Testis (tissue), 3 donors: Measurements from ENCODE around the gene RAB40B. TPM values are rescaled to one million over a fixed set of nuclear protein-coding genes. Genes with fewer than 3 reads are reported as not detected.

ENCODE experiments used
- DNase-seq: peaks from one replicate; pipeline ENCODE4 v3.0.0-alpha.2; 2019
- H3K27ac ChIP-seq, 2 donors: fragments of 200-600 bp; sonication (generic); one replicate each; pipeline ENCODE4 v1.5.1; 2019
- H3K27me3 ChIP-seq: fragments of 200-600 bp; sonication (generic); one replicate; pipeline ENCODE4 v1.5.1; 2019
- H3K36me3 ChIP-seq: fragments of 200-600 bp; sonication (generic); one replicate; pipeline ENCODE4 v1.5.1; 2017; ENCODE audit warnings: low read depth; ENCODE audit errors: missing control alignments
- H3K4me1 ChIP-seq: fragments of 200-600 bp; sonication (generic); one replicate; pipeline ENCODE4 v1.5.1; 2019
- H3K4me3 ChIP-seq, 2 donors: fragments of 200-600 bp; sonication (generic); one replicate each; pipeline ENCODE4 v1.5.1; 2017 to 2019
- H3K9me3 ChIP-seq: fragments of 200-600 bp; sonication (generic); one replicate; pipeline ENCODE4 v1.5.1; 2017
- CTCF ChIP-seq, 3 experiments: fragments of 450-650 bp in 2 of 3; fragments of 200-600 bp in 1 of 3; sonication (generic) in 1 of 3; IDR thresholded peaks; one replicate each; pipeline ENCODE4 v1.5.1; 2016 to 2019; ENCODE audit warnings: antibody characterized with exemption in 3 of 3, mild to moderate bottlenecking in 2 of 3, moderate library complexity in 1 of 3
- POLR2A ChIP-seq: fragments of 450-650 bp; IDR thresholded peaks from one replicate; pipeline ENCODE4 v1.6.1; 2017; ENCODE audit warnings: antibody characterized with exemption, mild to moderate bottlenecking, moderate library complexity
- WGBS, 2 donors: methylation state at CpG; one replicate each; pipeline ENCODE4 v1.1.5; 2018; 5-methylcytosine and 5-hydroxymethylcytosine counted together
- intact Hi-C: fragments of 100-400 bp; cut with DNase I; formaldehyde crosslinking; loops from one replicate; pipeline ENCODE4 v1.15.1; 2023; ENCODE audit warnings: low total_unique reads
- polyA plus RNA-seq: library from polyadenylated mRNA; stranded (reverse); fragments of 350-450 nt; fragmentation: Illumina TruSeq; extraction: RNeasy Lipid Tissue Mini Kit (QIAGEN cat#74804); gene quantifications from one replicate; pipeline ENCODE4 v1.2.3, GENCODE V29; 2014; ENCODE audit warnings: low read depth, low replicate concordance; ENCODE audit not compliant: insufficient read depth
- total RNA-seq, 2 donors: library from RNA; depleted of rRNA; stranded (reverse); fragments of >200 nt; gene quantifications; one replicate each; pipeline ENCODE4 v1.2.3, GENCODE V29; 2016

RAB40B gene
- total and polyA plus RNA-seq, 3 donors from 2014 or later, result 9.4 to 16.4 (median 13.5) TPM

DNA sequence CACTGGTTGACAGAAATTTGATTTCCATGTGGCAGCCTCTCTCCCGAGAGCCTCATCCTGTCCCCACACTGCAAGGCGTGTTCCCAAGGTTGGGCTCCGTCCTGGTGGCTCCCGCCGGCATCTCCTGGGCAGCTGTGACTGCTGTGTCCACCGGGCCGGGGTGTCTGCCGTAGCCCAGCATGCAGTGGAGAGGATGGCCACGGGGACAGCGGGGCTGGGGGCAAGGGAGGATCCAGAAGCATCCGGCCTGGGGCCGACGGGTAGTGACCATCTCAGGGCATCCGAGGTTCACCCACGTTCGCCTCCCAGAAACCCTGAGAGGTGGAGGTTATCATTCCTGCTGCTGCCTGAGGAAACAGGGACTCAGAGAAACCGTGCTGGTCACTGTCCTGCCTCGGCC lies 7.3 kb upstream of the RAB40B start:
- H3K27ac ChIP-seq, result no peak overlapping the region
- TF ChIP-seq CTCF (IDR thresholded peaks at IDR 0.05) (no peak), POLR2A (no peak)
- no peaks in the 10 kb centered on the region for H3K36me3 ChIP-seq
- no peaks in the 10 kb centered on the region for H3K27me3 ChIP-seq
- no peak overlapping the region for H3K4me3 ChIP-seq
- WGBS, 2 donors, result 89 to 97% methylated on average over 10 to 18 of the region's 18 CpGs
- H3K9me3 ChIP-seq, result no peaks in the 10 kb centered on the region
- DNase-seq, result no peak
- H3K4me1 ChIP-seq, result peaks cover 3% of the 10 kb centered on the region
- intact Hi-C loops, result no loop called here

DNA sequence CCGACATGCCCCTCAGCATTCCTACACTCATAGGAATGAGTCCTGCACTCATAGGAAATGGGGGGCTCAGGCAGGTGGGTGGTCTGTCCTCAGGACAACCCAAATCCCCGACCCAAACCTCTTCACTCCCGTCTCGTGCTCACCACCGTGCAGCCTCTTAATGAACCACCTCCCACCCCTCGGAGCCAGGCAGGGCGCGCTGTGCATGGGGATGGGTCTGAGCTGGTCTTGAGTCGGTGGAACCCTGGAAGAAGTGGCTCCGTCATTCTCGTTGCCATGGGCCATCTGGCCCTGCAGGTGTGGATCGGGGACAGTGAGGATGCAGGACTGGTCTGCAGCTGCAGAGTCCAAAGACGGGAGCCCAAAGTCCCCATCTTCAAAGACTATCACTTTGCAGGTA lies 6.4 kb upstream of the RAB40B start:
- Histone ChIP-seq H3K27me3 (no peaks in the 10 kb centered on the region), H3K27ac (no peak overlapping the region), H3K4me1 (no peaks in the 10 kb centered on the region), H3K4me3 (no peak overlapping the region), H3K9me3 (no peaks in the 10 kb centered on the region), H3K36me3 (no peaks in the 10 kb centered on the region)
- no peak for TF ChIP-seq POLR2A
- no peak for TF ChIP-seq CTCF (IDR thresholded peaks at IDR 0.05)
- 60 to 78% methylated on average over 2 to 13 of the region's 13 CpGs for WGBS, 2 donors
- intact Hi-C loops, result no loop called here
- no peak for DNase-seq

DNA sequence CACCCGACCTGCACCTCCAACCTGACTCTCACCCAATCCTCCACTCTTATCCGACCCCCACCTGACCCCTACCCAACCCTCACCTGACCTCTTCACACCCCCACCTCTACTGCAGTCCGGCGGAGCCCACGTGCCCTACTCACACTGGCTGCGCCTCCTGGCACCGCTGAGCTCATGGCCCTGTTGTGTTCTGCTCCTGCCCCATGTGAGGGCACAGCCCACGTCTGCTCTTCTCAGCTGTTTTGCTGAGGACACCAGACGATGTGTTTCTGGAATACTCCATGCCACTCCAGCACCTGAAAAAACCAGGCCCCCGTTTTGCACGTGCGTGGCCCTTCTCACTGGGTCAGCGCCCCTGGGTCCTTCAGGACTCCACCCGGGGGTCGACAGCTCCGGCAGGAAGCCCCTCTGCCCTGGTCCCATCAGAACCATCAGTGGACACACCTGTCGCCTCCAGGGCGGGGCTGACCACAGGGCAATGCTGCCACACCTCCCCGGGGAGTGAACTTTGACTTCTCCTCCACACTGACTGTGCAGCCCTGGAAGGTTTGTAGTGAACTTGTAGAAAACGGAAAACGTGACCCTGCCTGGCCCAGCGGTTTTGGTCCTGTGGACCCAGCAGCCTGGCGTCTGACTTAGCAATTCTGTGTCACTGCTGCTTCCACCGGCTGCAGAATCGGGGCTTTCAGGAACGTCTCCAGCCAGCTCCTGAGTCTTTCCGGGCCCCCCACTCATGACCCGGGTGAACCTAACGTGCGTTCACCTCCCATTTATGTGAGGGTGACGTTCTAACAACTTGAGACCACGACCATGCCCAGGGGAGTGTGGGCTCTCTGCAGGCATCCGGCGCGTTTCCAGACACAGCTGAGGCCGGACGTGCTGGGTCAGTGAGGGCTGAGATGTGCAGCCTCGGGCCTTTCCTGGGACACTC lies 5.7 kb upstream of the RAB40B start:
- H3K4me1 ChIP-seq, result no peaks in the 10 kb centered on the region
- no peaks in the 10 kb centered on the region for H3K27me3 ChIP-seq
- intact Hi-C loops, result no loop called here
- no peaks in the 10 kb centered on the region for H3K9me3 ChIP-seq
- peak; percentile 34 for DNase-seq
- WGBS, 2 donors, result 69 to 83% methylated on average over 30 to 38 of the region's 38 CpGs
- TF ChIP-seq POLR2A (no peak), CTCF (IDR thresholded peaks at IDR 0.05) (no peak)
- no peaks in the 10 kb centered on the region for H3K36me3 ChIP-seq
- no peak overlapping the region for H3K27ac ChIP-seq
- H3K4me3 ChIP-seq, result no peak overlapping the region

- intact Hi-C loops, result no loop called here
- no peaks in the 10 kb centered on the region for H3K27me3 ChIP-seq
- H3K9me3 ChIP-seq, result no peaks in the 10 kb centered on the region
- H3K27ac ChIP-seq, result no peak overlapping the region
- no peak for DNase-seq
- TF ChIP-seq POLR2A (no peak), CTCF (IDR thresholded peaks at IDR 0.05) (no peak)
- 80 to 81% methylated on average over 10 to 26 of the region's 26 CpGs for WGBS, 2 donors
- H3K4me3 ChIP-seq, result no peak overlapping the region
- no peaks in the 10 kb centered on the region for H3K4me1 ChIP-seq
- no peaks in the 10 kb centered on the region for H3K36me3 ChIP-seq
These were observed 4.7 kb upstream of the RAB40B start for GRCh38 chr17:82703036-82703745.
